Adrenal gland (tissue), 12 donors: ENCODE data around the gene AXIN2. TPM values are rescaled to one million over a fixed set of nuclear protein-coding genes. Genes with fewer than 3 reads are reported as not detected.

Experiments
- DNase-seq, 7 donors: peaks; one replicate each; pipeline ENCODE4 v3.0.0-alpha.2; 2019 to 2020
- H3K27ac ChIP-seq, 5 donors: fragments of 200-600 bp; sonication (generic) in 4 of 5; 1 replicate in 3 of 5; 2 replicates in 2 of 5; pipeline versions ENCODE4 v1.5.1 to v1.8.0; 2016 to 2020; ENCODE audit warnings: mild to moderate bottlenecking in 1 of 5
- H3K27me3 ChIP-seq: fragments of 200-600 bp; 2 replicates; pipeline ENCODE4 v1.8.0; 2021
- H3K36me3 ChIP-seq, 2 donors: fragments of 200-600 bp; replicated peaks in 1 of 2; 1 replicate in 1 of 2; 2 replicates in 1 of 2; pipeline versions ENCODE4 v1.5.1 to v1.8.0; 2018 to 2022
- H3K4me1 ChIP-seq, 2 donors: fragments of 200-600 bp; replicated peaks in 1 of 2; 1 replicate in 1 of 2; 2 replicates in 1 of 2; pipeline versions ENCODE4 v1.5.1 to v1.8.0; 2018 to 2021
- H3K4me3 ChIP-seq, 4 donors: fragments of 200-600 bp; sonication (generic) in 3 of 4; one replicate each; pipeline ENCODE4 v1.5.1; 2016 to 2018
- H3K9me3 ChIP-seq, 3 donors: fragments of 200-600 bp; sonication (generic) in 1 of 3; replicated peaks in 1 of 3; 1 replicate in 2 of 3; 2 replicates in 1 of 3; pipeline versions ENCODE4 v1.5.1 to v1.8.0; 2016 to 2021
- POLR2A ChIP-seq, 2 donors: fragments of 450-650 bp; IDR thresholded peaks; one replicate each; pipeline ENCODE4 v1.6.1; 2017; ENCODE audit warnings: antibody characterized with exemption in 2 of 2, mild to moderate bottlenecking in 2 of 2, moderate library complexity in 1 of 2
- WGBS, 4 donors: extraction: QIAGEN DNeasy Blood & Tissue Kit in 2 of 4; methylation state at CpG; one replicate each; pipeline versions ENCODE4 v1.1.5 to v1.1.7; 2013 to 2017; 5-methylcytosine and 5-hydroxymethylcytosine counted together
- intact Hi-C, 2 donors: fragments of 100-400 bp; cut with DNase I; formaldehyde crosslinking; loops; one replicate each; pipeline versions ENCODE4 v1.14.1 to v1.15.0; 2022 to 2023
- polyA plus RNA-seq, 3 donors: library from polyadenylated mRNA; stranded (reverse); fragments of 200-250 nt in 2 of 3; fragments of 350-450 nt in 1 of 3; fragmentation: Illumina TruSeq in 1 of 3; extraction: RNeasy Lipid Tissue Mini Kit (QIAGEN cat#74804) in 1 of 3; gene quantifications; one replicate each; pipeline ENCODE4 v1.2.3, GENCODE V29; 2013 to 2014
- total RNA-seq, 9 donors: library from RNA; depleted of rRNA in 4 of 9; stranded (reverse); fragments of >200 nt in 4 of 9; fragments of 120-200 nt in 1 of 9; fragmentation: NEBNext Ultra II Directional in 1 of 9; extraction: Animal tissue kit (Norgen Biotek cat#: 25700) in 1 of 9; gene quantifications; one replicate each; pipeline versions ENCODE4 v1.1.0 to v1.2.4, GENCODE V29; 2013 to 2023
- TF ChIP-seq, protein P1 (sequence below), 6 experiments: fragments of 450-650 bp in 4 of 6; fragments of 200-600 bp in 2 of 6; sonication (generic) in 1 of 6; IDR thresholded peaks; 1 replicate in 5 of 6; 2 replicates in 1 of 6; pipeline versions ENCODE4 v1.5.1 to v1.8.0; 2016 to 2021; ENCODE audit warnings: antibody characterized with exemption in 6 of 6, mild to moderate bottlenecking in 2 of 6, moderate library complexity in 1 of 6
- donor health status: healthy with polysubstance abuse.
- donor health status: Bipolar disorder and iron deficiency.
- donor health status: DM: yes; HTN: yes; CAD: no.
- donor health status: DM: no; HTN: no; CAD: no.
- donor health status: DM: no; HTN: no; CAD: no.
- donor health status: DM: yes; HTN: yes; CAD: no.

AXIN2 gene
- total and polyA plus RNA-seq, 12 donors, result 4.4 to 47.3 (median 18.3) TPM

DNA sequence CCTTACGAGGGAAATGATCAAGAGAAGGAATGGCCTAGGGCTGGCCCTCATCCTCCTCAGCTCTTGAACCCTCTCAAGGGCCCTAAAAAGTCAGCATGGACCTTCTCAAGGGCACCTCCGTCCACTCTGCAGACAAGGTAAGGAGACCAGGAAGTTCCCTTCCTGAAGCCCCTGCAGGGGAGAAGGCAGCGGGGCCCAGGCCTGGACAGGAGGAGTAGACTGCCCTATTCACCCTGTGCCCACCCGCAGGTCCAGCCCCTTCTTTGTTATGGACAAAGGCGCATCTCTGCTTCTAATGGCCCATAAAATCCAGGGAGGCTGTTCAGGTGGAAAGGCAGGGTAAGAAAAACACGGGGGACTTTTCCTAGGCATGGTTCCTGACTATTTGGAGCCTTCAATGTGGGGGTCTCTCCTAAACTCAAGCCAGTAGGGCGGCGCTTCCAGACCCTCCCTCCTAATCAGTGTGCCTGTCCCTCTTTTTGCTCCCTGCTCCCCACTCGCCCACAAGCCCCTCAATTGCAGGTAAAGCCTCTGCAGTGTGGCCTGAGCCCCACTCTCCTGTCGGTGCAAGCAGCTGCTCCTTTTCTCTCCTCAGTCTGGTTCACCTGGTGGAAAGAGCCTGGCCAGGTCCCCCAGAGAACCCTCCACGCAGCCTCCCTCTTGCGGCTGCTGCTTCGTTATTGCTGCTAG, 28.2 kb downstream of the AXIN2 start:
- H3K27ac ChIP-seq, result peak overlapping the region in 3 of 5 donors; percentile 63 to 93 (median 79)
- DNase-seq, result peak in 1 of 7 donors; percentile 31
- peaks cover 0 to 77% of the 10 kb centered on the region in 2 donors for H3K36me3 ChIP-seq

DNA sequence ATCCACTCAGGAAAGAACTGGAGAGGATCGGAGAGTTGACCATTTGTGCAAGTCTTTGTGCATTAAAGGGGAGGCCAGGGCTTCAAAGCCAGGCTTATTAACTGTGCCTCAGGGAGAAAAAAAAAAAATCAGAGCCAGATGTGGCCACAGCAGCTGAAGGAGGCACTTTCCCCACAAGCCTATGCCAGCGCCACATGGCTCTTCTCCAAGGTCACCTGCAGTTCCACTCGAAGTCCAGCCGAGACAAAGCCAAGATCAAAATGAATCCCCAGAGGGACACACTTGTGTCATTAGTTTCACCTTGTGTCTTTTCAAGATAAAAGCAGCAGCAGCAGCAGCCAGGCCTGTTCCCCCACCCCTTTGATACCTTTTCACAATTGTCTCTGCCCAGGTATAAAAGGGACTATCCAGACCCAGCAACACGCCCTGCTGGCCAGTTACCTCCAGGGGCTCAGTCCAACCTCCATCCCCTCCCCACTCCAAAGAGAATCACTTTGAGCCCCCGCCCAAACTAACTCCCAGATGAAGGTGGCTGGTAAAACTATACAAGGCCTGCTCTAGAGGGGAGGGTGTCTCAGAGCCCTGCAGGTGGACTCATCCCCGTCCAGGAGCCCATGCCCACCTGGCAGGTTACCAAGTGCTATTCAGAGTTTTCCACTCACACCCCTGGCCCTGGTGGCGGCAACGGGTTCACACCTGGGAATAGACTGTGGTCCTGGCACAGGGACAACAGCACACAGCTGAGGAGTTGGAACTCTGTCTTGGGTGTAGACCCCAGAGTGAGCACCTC, 29.2 kb downstream of the AXIN2 start:
- H3K4me3 ChIP-seq, result no peak overlapping the region

More for the DNA sequence above, 28.2 kb downstream of the AXIN2 start:
- WGBS, 4 donors, result 82 to 94% (median 88%) methylated on average over 11 to 13 of the region's 13 CpGs
- Histone ChIP-seq H3K27me3 (no peaks in the 10 kb centered on the region), H3K4me1 (peaks cover 24 to 35% of the 10 kb centered on the region in 2 donors), H3K4me3 (no peak overlapping the region), H3K9me3 (no peaks in the 10 kb centered on the region)
- intact Hi-C loops, result no loop called here
- no peak for TF ChIP-seq POLR2A (IDR thresholded peaks at IDR 0.05)
- TF ChIP-seq, protein P1, sequence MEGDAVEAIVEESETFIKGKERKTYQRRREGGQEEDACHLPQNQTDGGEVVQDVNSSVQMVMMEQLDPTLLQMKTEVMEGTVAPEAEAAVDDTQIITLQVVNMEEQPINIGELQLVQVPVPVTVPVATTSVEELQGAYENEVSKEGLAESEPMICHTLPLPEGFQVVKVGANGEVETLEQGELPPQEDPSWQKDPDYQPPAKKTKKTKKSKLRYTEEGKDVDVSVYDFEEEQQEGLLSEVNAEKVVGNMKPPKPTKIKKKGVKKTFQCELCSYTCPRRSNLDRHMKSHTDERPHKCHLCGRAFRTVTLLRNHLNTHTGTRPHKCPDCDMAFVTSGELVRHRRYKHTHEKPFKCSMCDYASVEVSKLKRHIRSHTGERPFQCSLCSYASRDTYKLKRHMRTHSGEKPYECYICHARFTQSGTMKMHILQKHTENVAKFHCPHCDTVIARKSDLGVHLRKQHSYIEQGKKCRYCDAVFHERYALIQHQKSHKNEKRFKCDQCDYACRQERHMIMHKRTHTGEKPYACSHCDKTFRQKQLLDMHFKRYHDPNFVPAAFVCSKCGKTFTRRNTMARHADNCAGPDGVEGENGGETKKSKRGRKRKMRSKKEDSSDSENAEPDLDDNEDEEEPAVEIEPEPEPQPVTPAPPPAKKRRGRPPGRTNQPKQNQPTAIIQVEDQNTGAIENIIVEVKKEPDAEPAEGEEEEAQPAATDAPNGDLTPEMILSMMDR (IDR thresholded peaks at IDR 0.05), result no peak

DNA sequence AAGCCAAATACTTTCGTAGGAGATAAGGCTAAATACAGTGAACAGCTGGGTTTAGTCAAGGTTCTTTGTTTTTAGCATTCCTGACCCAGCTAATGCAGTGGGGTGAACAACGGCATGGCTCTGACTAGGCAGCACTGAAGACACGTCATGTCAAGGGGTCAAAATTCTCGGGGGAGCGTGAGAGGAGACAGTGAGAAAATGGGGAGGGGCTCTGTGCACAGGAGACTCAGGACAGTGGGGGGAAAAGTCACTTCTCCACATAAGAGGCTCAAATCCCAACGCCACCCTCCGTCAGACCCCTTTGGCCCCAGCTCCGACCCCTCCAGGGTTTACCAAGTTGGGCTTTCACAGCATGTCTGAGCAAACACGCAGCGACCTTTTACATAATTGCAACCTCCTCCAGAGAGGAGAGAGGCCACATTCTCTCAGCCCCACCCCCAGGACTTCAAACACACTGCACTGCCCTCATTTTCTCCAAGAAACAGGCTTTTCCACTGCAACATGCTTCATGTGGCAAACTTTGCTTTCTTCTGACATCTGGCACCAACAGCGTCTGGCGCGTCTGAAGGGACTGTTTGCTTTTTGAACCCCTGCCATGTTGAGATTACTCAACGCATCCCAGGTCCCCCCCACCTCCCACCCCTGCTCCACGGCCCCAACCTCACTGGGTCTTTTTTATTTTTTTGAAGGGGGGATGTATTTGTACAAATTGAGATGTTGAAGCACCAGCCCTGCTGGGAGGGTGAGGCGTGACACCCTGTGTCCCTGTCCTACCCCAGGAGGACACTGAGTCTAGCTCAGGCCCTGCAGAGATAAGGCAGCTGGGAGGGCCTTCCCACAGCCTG, 30.0 kb downstream of the AXIN2 start:
- H3K27ac ChIP-seq, result peak overlapping the region; percentile 42 to 93 (median 79)
- TF ChIP-seq POLR2A (IDR thresholded peaks at IDR 0.05), result peak in 1 of 2 donors; percentile 37
- TF ChIP-seq, protein P1 (IDR thresholded peaks at IDR 0.05), result peak; percentile 19 to 48 (median 29)
- H3K9me3 ChIP-seq, result no peaks in the 10 kb centered on the region
- intact Hi-C loops, result no loop called here
- peaks cover 0 to 59% of the 10 kb centered on the region in 2 donors for H3K36me3 ChIP-seq
- H3K27me3 ChIP-seq, result no peaks in the 10 kb centered on the region
- no peak overlapping the region for H3K4me3 ChIP-seq
- peak in 6 of 7 donors; percentile 67 to 85 (median 78) for DNase-seq
- peaks cover 24 to 35% of the 10 kb centered on the region in 2 donors for H3K4me1 ChIP-seq
- 25 to 43% (median 29%) methylated on average over 15 to 16 of the region's 16 CpGs for WGBS, 4 donors

More for the DNA sequence above, 29.2 kb downstream of the AXIN2 start:
- Histone ChIP-seq H3K9me3 (no peaks in the 10 kb centered on the region), H3K4me1 (peaks cover 24 to 35% of the 10 kb centered on the region in 2 donors), H3K27me3 (no peaks in the 10 kb centered on the region), H3K36me3 (peaks cover 0 to 68% of the 10 kb centered on the region in 2 donors), H3K27ac (peak overlapping the region; percentile 42 to 93 (median 79))
- DNase-seq, result peak; percentile 56 to 80 (median 73)
- 53 to 61% (median 55%) methylated on average over 6 to 9 of the region's 9 CpGs for WGBS, 4 donors
- intact Hi-C loops, result no loop called here
- TF ChIP-seq POLR2A (IDR thresholded peaks at IDR 0.05), result no peak
- TF ChIP-seq, protein P1 (IDR thresholded peaks at IDR 0.05), result no peak
